Astrocyte of the spinal cord (primary cell): ENCODE data around the gene MYCL.

Experiments
- DNase-seq: peaks from one replicate; pipeline ENCODE4 v3.0.0; 2011; ENCODE audit warnings: low read depth, low spot score
- H3K4me3 ChIP-seq: 2 replicates; pipeline ENCODE4 v1.5.1; 2011; ENCODE audit warnings: low read depth, mild to moderate bottlenecking, low read length, moderate library complexity
- in situ Hi-C: cut with HindIII; loops from 2 replicates; pipeline ENCODE4 v1.10.0; 2017; ENCODE audit warnings: low sequenced_read_pairs
- TF ChIP-seq, protein P1 (sequence below): IDR thresholded peaks from 2 replicates; pipeline ENCODE4 v1.5.1; 2012; ENCODE audit warnings: low read depth, mild to moderate bottlenecking, low read length, inconsistent platforms

Gene MYCL

DNA sequence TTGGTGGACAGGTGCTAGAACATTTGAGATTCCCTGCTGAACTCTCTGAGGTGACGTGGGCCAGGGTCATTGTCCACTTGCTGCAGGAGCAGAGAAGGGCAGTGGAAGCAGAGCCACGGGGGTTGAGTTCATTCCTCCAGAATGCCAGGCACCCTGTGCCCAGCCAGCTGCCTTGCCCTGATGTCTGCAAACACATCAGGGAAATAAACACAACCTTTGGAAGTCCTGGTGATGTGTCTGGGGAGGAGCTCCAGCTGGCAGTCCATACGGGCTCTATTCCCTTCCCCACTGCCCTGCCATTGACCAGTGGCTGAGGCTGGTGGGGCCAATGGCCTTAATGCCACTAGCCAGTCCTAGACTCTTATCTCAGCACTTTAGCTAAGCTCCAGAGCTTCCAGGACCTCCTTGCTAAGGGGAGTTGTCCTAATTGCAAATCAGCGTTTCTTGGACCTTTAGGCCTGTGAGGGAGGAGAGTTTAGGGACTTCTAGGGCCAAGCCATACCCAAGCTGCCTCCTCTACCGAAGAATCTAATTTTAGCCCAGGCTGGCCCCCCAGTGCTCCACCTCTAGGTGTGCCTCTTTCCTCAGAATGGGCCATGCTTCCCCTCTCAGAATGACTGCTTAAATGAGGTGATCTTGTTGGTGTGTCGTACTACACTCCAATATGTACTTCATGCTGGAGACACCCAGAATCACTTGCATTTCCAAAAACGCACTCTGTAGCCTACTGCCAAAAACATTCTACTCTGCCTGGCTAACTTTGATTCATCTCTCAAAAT is 27.3 kb upstream of the MYCL start:
- H3K4me3 ChIP-seq: no peak overlapping the region
- DNase-seq: no peak
- in situ Hi-C loops: no loop called here
- TF ChIP-seq, protein P1, sequence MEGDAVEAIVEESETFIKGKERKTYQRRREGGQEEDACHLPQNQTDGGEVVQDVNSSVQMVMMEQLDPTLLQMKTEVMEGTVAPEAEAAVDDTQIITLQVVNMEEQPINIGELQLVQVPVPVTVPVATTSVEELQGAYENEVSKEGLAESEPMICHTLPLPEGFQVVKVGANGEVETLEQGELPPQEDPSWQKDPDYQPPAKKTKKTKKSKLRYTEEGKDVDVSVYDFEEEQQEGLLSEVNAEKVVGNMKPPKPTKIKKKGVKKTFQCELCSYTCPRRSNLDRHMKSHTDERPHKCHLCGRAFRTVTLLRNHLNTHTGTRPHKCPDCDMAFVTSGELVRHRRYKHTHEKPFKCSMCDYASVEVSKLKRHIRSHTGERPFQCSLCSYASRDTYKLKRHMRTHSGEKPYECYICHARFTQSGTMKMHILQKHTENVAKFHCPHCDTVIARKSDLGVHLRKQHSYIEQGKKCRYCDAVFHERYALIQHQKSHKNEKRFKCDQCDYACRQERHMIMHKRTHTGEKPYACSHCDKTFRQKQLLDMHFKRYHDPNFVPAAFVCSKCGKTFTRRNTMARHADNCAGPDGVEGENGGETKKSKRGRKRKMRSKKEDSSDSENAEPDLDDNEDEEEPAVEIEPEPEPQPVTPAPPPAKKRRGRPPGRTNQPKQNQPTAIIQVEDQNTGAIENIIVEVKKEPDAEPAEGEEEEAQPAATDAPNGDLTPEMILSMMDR: no peak

DNA sequence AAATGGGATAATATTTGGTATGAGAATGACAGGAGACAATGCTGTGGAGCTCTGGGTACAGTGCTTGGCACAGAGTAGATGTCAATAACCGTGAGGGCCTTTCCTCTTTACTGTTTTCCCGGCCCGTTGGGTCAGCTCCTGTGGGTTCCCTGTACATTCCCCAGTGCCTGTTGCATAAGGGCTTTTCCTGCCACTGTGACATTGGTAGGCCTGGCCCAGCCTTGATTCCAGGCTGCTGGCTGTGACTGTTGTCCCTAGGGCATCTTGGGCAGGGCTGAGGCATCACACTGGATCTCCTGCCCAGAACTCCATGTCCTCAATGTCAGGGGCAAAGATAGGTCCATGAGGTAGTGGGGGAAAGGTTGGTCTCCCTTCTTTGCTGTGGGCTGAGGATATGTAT is 25.8 kb upstream of the MYCL start:
- in situ Hi-C loops: no loop called here
- DNase-seq: no peak
- no peak overlapping the region for H3K4me3 ChIP-seq
- TF ChIP-seq, protein P1: no peak

DNA sequence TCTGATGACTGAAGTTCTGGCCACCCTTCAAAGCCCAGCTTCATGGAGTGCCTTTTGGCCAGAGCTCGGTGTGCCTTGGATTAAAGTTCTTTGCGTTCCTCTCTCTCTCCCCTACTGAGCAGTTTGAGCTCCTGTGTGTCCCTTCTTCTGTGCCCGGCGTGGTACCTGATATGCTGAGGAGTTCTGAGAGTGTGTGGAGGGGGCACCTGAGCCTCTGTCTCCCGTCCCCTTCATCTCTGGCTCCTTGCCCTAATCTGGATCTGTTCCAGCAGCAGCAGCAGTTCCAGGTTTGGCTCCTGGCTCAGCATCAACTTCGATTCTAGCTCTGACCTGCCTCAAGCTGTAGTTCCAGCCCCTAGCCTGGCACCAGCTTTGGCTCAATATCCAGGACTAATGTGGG is 25.1 kb upstream of the MYCL start:
- in situ Hi-C loops: no loop called here
- no peak for DNase-seq
- no peak overlapping the region for H3K4me3 ChIP-seq
- TF ChIP-seq, protein P1: no peak

DNA sequence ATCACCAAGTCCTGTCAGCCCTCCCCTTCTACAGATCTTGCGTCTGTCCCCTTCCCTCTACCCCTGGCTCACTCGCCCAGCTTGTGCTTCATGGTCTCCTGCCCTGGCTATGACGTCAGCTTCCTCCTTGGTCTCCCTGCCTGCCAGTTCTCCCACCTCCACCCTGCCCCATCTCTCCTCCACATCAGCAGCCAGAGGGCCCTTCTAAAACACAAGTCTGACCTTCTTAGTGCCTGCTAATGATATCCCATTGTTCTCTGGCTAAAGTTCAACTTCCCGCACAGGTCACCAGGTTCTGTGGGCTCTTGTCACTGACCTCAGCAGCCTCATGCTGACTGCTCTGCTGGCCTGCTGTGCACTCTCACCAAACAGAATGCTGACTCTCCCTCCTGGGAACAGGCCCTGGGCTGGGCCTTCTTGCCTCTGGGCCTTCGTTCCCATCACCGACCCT is 24.7 kb upstream of the MYCL start:
- DNase-seq: peak; percentile 35
- in situ Hi-C loops: no loop called here
- no peak overlapping the region for H3K4me3 ChIP-seq
- TF ChIP-seq, protein P1: no peak

DNA sequence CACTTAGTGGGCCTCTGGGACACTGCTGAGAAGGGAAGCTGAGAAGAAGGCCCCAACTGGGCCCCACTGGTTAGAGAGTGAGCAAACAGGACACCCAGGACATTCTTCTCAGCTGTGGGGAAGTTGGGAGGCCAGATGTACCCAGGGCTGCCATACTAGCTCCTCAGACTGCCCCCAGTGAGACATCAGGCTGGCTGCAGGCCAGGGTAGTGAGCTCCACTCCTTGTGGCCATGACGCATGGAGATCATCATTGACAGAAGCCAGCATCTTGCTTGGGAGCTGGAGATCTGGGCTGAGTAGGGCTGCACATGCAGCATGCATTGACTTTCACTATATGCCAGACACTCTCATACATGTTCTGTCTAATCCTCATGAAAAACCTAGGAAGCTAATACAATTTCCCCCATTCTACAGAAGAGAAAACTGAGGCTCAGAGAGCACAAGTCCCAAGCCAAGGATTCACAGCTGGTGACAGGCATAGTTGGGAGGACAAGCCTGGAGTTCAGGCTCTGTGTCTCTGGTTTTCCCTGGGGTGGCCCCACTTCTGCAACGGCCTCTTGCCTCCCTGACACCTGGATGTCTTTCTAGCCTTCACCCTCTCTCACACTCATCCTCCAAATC is 24.1 kb upstream of the MYCL start:
- H3K4me3 ChIP-seq: no peak overlapping the region
- in situ Hi-C loops: no loop called here
- DNase-seq: no peak
- TF ChIP-seq, protein P1: no peak

DNA sequence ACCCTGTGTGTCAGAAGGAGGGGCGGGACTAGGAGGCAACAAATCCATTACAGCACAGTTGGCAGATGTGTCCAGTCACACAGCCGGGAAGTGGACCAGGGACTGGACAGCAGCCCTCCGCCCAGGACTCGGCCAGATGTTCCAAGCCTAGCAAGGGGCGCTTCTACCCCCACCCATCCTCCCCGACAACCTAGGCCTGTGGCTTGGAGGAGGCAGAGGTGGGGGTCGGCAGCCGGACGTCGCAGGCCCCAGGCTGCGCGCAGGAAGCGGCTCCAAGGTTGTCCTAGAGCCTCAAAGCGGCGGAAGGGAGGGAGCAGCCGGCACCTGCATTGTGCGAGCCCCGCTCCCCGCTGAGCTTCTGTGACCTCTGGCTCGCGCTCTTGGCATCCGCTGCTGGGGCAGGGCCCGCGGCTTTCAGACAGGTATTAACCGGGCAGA is 20.6 kb upstream of the MYCL start:
- in situ Hi-C loops: no loop called here
- no peak overlapping the region for H3K4me3 ChIP-seq
- no peak for DNase-seq
- TF ChIP-seq, protein P1: no peak
